ENCODE measurements around the gene FCGBP.

- no peak for TF ChIP-seq POLR2A (IDR thresholded peaks at IDR 0.05; ENCODE audit: low read length)
- TF ChIP-seq GATA1 (IDR thresholded peaks at IDR 0.05; ENCODE audit: low read depth, low read length), result no peak
Observed at GRCh38 chr19:39917561-39918182, 16.8 kb downstream of the FCGBP start.
